Transverse colon (tissue), 4 donors: ENCODE data around the gene WFDC1. TPM values are rescaled to one million over a fixed set of nuclear protein-coding genes. Genes with fewer than 3 reads are reported as not detected.

Experiments
- DNase-seq: peaks from one replicate; pipeline ENCODE4 v3.0.0-alpha.2; 2019
- H3K27ac ChIP-seq, 4 donors: fragments of 200-600 bp; sonication (generic); 2 replicates each; pipeline ENCODE4 v1.5.1; 2016 to 2018; ENCODE audit warnings: inconsistent platforms in 4 of 4
- H3K27me3 ChIP-seq: fragments of 200-600 bp; sonication (generic); 2 replicates; pipeline ENCODE4 v1.5.1; 2017; ENCODE audit warnings: inconsistent platforms
- H3K36me3 ChIP-seq, 4 donors: fragments of 200-600 bp; sonication (generic); 2 replicates each; pipeline ENCODE4 v1.5.1; 2017 to 2019; ENCODE audit warnings: inconsistent platforms in 4 of 4
- H3K4me1 ChIP-seq, 4 donors: fragments of 200-600 bp; sonication (generic); 2 replicates each; pipeline ENCODE4 v1.5.1; 2017 to 2020; ENCODE audit warnings: inconsistent platforms in 4 of 4
- H3K4me3 ChIP-seq, 4 donors: fragments of 200-600 bp; sonication (generic); 1 replicate in 1 of 4; 2 replicates in 3 of 4; pipeline versions ENCODE4 v1.5.1 to v1.6.1; 2017 to 2019; ENCODE audit warnings: inconsistent platforms in 4 of 4
- H3K9me3 ChIP-seq, 2 donors: fragments of 200-600 bp; sonication (generic); 2 replicates each; pipeline ENCODE4 v1.5.1; 2017 to 2019; ENCODE audit warnings: inconsistent platforms in 2 of 2
- CTCF ChIP-seq, 5 experiments: fragments of 200-600 bp in 3 of 5; fragments of 450-650 bp in 2 of 5; sonication (generic) in 3 of 5; IDR thresholded peaks; 1 replicate in 2 of 5; 2 replicates in 3 of 5; pipeline ENCODE4 v1.5.1; 2016 to 2017; ENCODE audit warnings: antibody characterized with exemption in 5 of 5, inconsistent platforms in 3 of 5, mild to moderate bottlenecking in 2 of 5, moderate library complexity in 1 of 5
- EP300 ChIP-seq: sonication (generic); formaldehyde crosslinking; IDR thresholded peaks from one replicate; pipeline ENCODE4 v1.6.1; 2017; ENCODE audit warnings: antibody characterized with exemption, low read depth
- POLR2A ChIP-seq: fragments of 450-650 bp; IDR thresholded peaks from one replicate; pipeline ENCODE4 v1.6.1; 2016; ENCODE audit warnings: antibody characterized with exemption, mild to moderate bottlenecking, moderate library complexity
- POLR2AphosphoS5 ChIP-seq, 3 donors: sonication (generic); formaldehyde crosslinking; IDR thresholded peaks; one replicate each; pipeline ENCODE4 v1.6.1; 2016; ENCODE audit warnings: antibody characterized with exemption in 3 of 3
- WGBS, 2 donors: methylation state at CpG; one replicate each; pipeline ENCODE4 v1.1.5; 2018; ENCODE audit warnings: low coverage in 1 of 2; 5-methylcytosine and 5-hydroxymethylcytosine counted together
- in situ Hi-C, 4 donors: fragments of 200-750 bp; cut with MboI; loops; one replicate each; pipeline versions ENCODE4 v1.15.0 to v1.15.1; 2017; ENCODE audit warnings: low sequenced_read_pairs in 3 of 4, low pct_ligation_motif_present in 1 of 4, low pct_unique_long_range_greater_than_20kb in 1 of 4
- intact Hi-C: fragments of 100-400 bp; cut with DNase I; formaldehyde crosslinking; loops from one replicate; pipeline ENCODE4 v1.15.1; 2023; ENCODE audit warnings: low total_unique reads
- total RNA-seq, 4 donors: library from RNA; depleted of rRNA; stranded (reverse); fragments of >200 nt; gene quantifications; one replicate each; pipeline ENCODE4 v1.1.0, GENCODE V29; 2016

The WFDC1 gene
- total RNA-seq, 4 donors from 2014 or later = 5.6 to 91.3 (median 7.0) TPM

GRCh38 chr16:84369938-84370627 lies 75.4 kb downstream of the WFDC1 start:
- no peak for TF ChIP-seq EP300
- TF ChIP-seq POLR2A = peak; percentile 43
- peak; percentile 29 to 44 (median 43) for TF ChIP-seq POLR2AphosphoS5 (IDR thresholded peaks at IDR 0.05)
- TF ChIP-seq CTCF (IDR thresholded peaks at IDR 0.05) = peak in 1 of 5 experiments; percentile 8
- Histone ChIP-seq H3K27ac (peak overlapping the region; percentile 83 to 91 (median 90)), H3K9me3 (no peaks in the 10 kb centered on the region), H3K4me3 (peak overlapping the region in 2 of 4 donors; percentile 54 to 79), H3K27me3 (peaks cover 36% of the 10 kb centered on the region), H3K36me3 (no peaks in the 10 kb centered on the region), H3K4me1 (peaks cover 0 to 27% (median 14%) of the 10 kb centered on the region in 4 donors)
- in situ Hi-C loops (no loop called here), intact Hi-C loops (no loop called here)
- peak; percentile 74 for DNase-seq
- 29 to 37% methylated on average over 1 to 11 of the region's 11 CpGs for WGBS, 2 donors

- H3K4me1 ChIP-seq = peaks cover 0 to 27% (median 14%) of the 10 kb centered on the region in 4 donors
- 44 to 51% methylated on average over 7 to 8 of the region's 8 CpGs for WGBS, 2 donors
- H3K36me3 ChIP-seq = no peaks in the 10 kb centered on the region
- intact Hi-C loops (no loop called here), in situ Hi-C loops (no loop called here)
- TF ChIP-seq POLR2AphosphoS5 (IDR thresholded peaks at IDR 0.05) (no peak), EP300 (no peak), CTCF (IDR thresholded peaks at IDR 0.05) (no peak), POLR2A (no peak)
- peaks cover 36% of the 10 kb centered on the region for H3K27me3 ChIP-seq
- peak; percentile 39 for DNase-seq
- peak overlapping the region; percentile 83 to 91 (median 90) for H3K27ac ChIP-seq
- no peak overlapping the region for H3K4me3 ChIP-seq
- H3K9me3 ChIP-seq = no peaks in the 10 kb centered on the region
Measured at GRCh38 chr16:84370723-84371552, 76.3 kb downstream of the WFDC1 start.

- in situ Hi-C loops = no loop called here
- Histone ChIP-seq H3K36me3 (no peaks in the 10 kb centered on the region), H3K27me3 (peaks cover 34% of the 10 kb centered on the region), H3K4me3 (no peak overlapping the region), H3K4me1 (peaks cover 0 to 27% (median 14%) of the 10 kb centered on the region in 4 donors), H3K9me3 (no peaks in the 10 kb centered on the region), H3K27ac (peak overlapping the region in 3 of 4 donors; percentile 90 to 91 (median 90))
- no peak for TF ChIP-seq CTCF (IDR thresholded peaks at IDR 0.05)
- no peak for TF ChIP-seq EP300
- TF ChIP-seq POLR2A = no peak
- no peak for TF ChIP-seq POLR2AphosphoS5 (IDR thresholded peaks at IDR 0.05)
- DNase-seq = no peak
- intact Hi-C loops = no loop called here
- 55% methylated on average over 4 of the region's 4 CpGs; no CpG with 5 or more reads in 1 of the 2 donors for WGBS, 2 donors
Measured at GRCh38 chr16:84371553-84371865, 76.8 kb downstream of the WFDC1 start.

- Histone ChIP-seq H3K27me3 (peaks cover 11% of the 10 kb centered on the region), H3K36me3 (no peaks in the 10 kb centered on the region), H3K27ac (no peak overlapping the region), H3K4me3 (no peak overlapping the region), H3K9me3 (no peaks in the 10 kb centered on the region), H3K4me1 (peaks cover 0 to 16% (median 8%) of the 10 kb centered on the region in 4 donors)
- 72% methylated on average over 5 to 10 of the region's 10 CpGs for WGBS, 2 donors
- DNase-seq = no peak
- TF ChIP-seq POLR2AphosphoS5 (IDR thresholded peaks at IDR 0.05) = no peak
- no peak for TF ChIP-seq EP300
- TF ChIP-seq POLR2A = no peak
- TF ChIP-seq CTCF (IDR thresholded peaks at IDR 0.05) = no peak
- in situ Hi-C loops (no loop called here), intact Hi-C loops (no loop called here)
Measured at GRCh38 chr16:84373907-84374489, 79.3 kb downstream of the WFDC1 start.
